Smooth muscle cell (in vitro differentiated cells): ENCODE results near the gene IGSF3. TPM values are rescaled to one million over a fixed set of nuclear protein-coding genes. Genes with fewer than 3 reads are reported as not detected.

Experiments
- DNase-seq: peaks from one replicate; lab custom pipeline; 2025; ENCODE audit not compliant: unreplicated experiment; lab: John Stamatoyannopoulos, UW
- H2AFZ ChIP-seq: fragments of 200-600 bp; sonication (generic); 2 replicates; pipeline ENCODE4 v1.6.0; 2016; ENCODE audit warnings: antibody characterized with exemption, low read depth, mild to moderate bottlenecking
- H3F3A ChIP-seq: fragments of 200-600 bp; sonication (generic); 2 replicates; pipeline ENCODE4 v1.6.0; 2017; ENCODE audit warnings: antibody characterized with exemption, low read depth
- H3K27ac ChIP-seq: fragments of 200-600 bp; sonication (generic); 2 replicates; pipeline ENCODE4 v1.5.1; 2016; ENCODE audit warnings: low read depth, mild to moderate bottlenecking
- H3K27me3 ChIP-seq: fragments of 200-600 bp; sonication (generic); 2 replicates; pipeline ENCODE4 v1.6.1; 2016; ENCODE audit warnings: low read depth, mild to moderate bottlenecking
- H3K36me3 ChIP-seq: fragments of 200-600 bp; sonication (generic); 2 replicates; pipeline ENCODE4 v1.5.1; 2016; ENCODE audit warnings: low read depth
- H3K4me1 ChIP-seq: fragments of 200-600 bp; sonication (generic); 2 replicates; pipeline ENCODE4 v1.5.1; 2016; ENCODE audit warnings: low read depth
- H3K4me2 ChIP-seq: fragments of 200-600 bp; sonication (generic); 2 replicates; pipeline ENCODE4 v1.6.0; 2016; ENCODE audit warnings: mild to moderate bottlenecking
- H3K4me3 ChIP-seq: fragments of 200-600 bp; sonication (generic); 2 replicates; pipeline ENCODE4 v1.5.1; 2016; ENCODE audit warnings: mild to moderate bottlenecking
- H3K79me2 ChIP-seq: fragments of 200-600 bp; sonication (generic); 2 replicates; pipeline ENCODE4 v1.6.0; 2016; ENCODE audit warnings: low read depth, mild to moderate bottlenecking
- H3K9ac ChIP-seq: fragments of 200-600 bp; sonication (generic); 2 replicates; pipeline ENCODE4 v1.6.0; 2016; ENCODE audit warnings: low read depth
- H3K9me3 ChIP-seq: fragments of 200-600 bp; sonication (generic); replicated peaks from 2 replicates; pipeline ENCODE4 v1.5.1; 2016; ENCODE audit warnings: low read depth
- H4K20me1 ChIP-seq: fragments of 200-600 bp; sonication (generic); 2 replicates; pipeline ENCODE4 v1.6.0; 2016; ENCODE audit warnings: low read depth
- CTCF ChIP-seq: fragments of 200-600 bp; sonication (generic); IDR thresholded peaks from 2 replicates; pipeline ENCODE4 v1.5.1; 2017; ENCODE audit warnings: borderline replicate concordance, mild to moderate bottlenecking, antibody characterized with exemption; ENCODE audit not compliant: insufficient read depth, poor library complexity, severe bottlenecking
- WGBS: methylation state at CpG from one replicate; pipeline ENCODE4 v1.1.7; 2016; ENCODE audit warnings: low lambda C conversion rate; 5-methylcytosine and 5-hydroxymethylcytosine counted together
- polyA plus RNA-seq: library from polyadenylated mRNA; unstranded; fragments of >200 nt; fragmentation: Nextera tagmentation; extraction: Ambion mirVana; gene quantifications from 2 replicates; pipeline ENCODE4 v1.2.1, GENCODE V29; 2016
- total RNA-seq: library from RNA; depleted of rRNA; stranded (reverse); fragments of >200 nt; gene quantifications from 2 replicates; pipeline ENCODE4 v1.2.3, GENCODE V29; 2014

Gene IGSF3
- total and polyA plus RNA-seq, 2 experiments from 2014 or later: 11.9 to 28.4 TPM

GRCh38 chr1:116674011-116674531 is 6.5 kb upstream of the IGSF3 start:
- Histone ChIP-seq H2AFZ (no peak overlapping the region), H3K27me3 (no peaks in the 10 kb centered on the region), H3K4me3 (no peak overlapping the region), H3K36me3 (no peaks in the 10 kb centered on the region), H3K27ac (no peak overlapping the region), H3K9ac (no peak overlapping the region), H3K4me2 (no peak overlapping the region), H4K20me1 (no peaks in the 10 kb centered on the region), H3K79me2 (no peaks in the 10 kb centered on the region), H3F3A (no peaks in the 10 kb centered on the region), H3K4me1 (no peaks in the 10 kb centered on the region), H3K9me3 (no peaks in the 10 kb centered on the region)
- WGBS: 76% methylated on average over 5 of the region's 5 CpGs
- no peak for DNase-seq
- no peak for TF ChIP-seq CTCF

- DNase-seq: no peak
- Histone ChIP-seq H3K27ac (no peak overlapping the region), H3K4me2 (no peak overlapping the region), H4K20me1 (no peaks in the 10 kb centered on the region), H3K79me2 (no peaks in the 10 kb centered on the region), H3K27me3 (no peaks in the 10 kb centered on the region), H3F3A (peaks cover 3% of the 10 kb centered on the region), H3K9ac (no peak overlapping the region), H3K4me1 (peaks cover 1% of the 10 kb centered on the region), H3K4me3 (no peak overlapping the region), H3K36me3 (no peaks in the 10 kb centered on the region), H3K9me3 (no peaks in the 10 kb centered on the region), H2AFZ (no peak overlapping the region)
- WGBS: 76% methylated on average over 2 of the region's 2 CpGs
- TF ChIP-seq CTCF: no peak
Observed at GRCh38 chr1:116671912-116672311, 4.4 kb upstream of the IGSF3 start.

- no peak overlapping the region for H3K27ac ChIP-seq
- H3K79me2 ChIP-seq: no peaks in the 10 kb centered on the region
- TF ChIP-seq CTCF: no peak
- H3K4me1 ChIP-seq: peaks cover 6% of the 10 kb centered on the region
- H3K9ac ChIP-seq: no peak overlapping the region
- no peaks in the 10 kb centered on the region for H3K36me3 ChIP-seq
- H3K9me3 ChIP-seq: no peaks in the 10 kb centered on the region
- peaks cover 6% of the 10 kb centered on the region for H3F3A ChIP-seq
- no peak overlapping the region for H2AFZ ChIP-seq
- no peak for DNase-seq
- 63% methylated on average over 7 of the region's 7 CpGs for WGBS
- H3K4me2 ChIP-seq: no peak overlapping the region
- no peak overlapping the region for H3K4me3 ChIP-seq
- no peaks in the 10 kb centered on the region for H3K27me3 ChIP-seq
- H4K20me1 ChIP-seq: no peaks in the 10 kb centered on the region
Observed at GRCh38 chr1:116671072-116671760, 3.7 kb upstream of the IGSF3 start.

- Histone ChIP-seq H3K9me3 (no peaks in the 10 kb centered on the region), H3F3A (peaks cover 6% of the 10 kb centered on the region), H3K4me2 (peak overlapping the region; percentile 100), H3K79me2 (peaks cover 10% of the 10 kb centered on the region), H3K27ac (no peak overlapping the region), H3K4me3 (peak overlapping the region; percentile 97), H4K20me1 (no peaks in the 10 kb centered on the region), H2AFZ (peak overlapping the region; percentile 95), H3K4me1 (peaks cover 9% of the 10 kb centered on the region), H3K9ac (no peak overlapping the region), H3K36me3 (no peaks in the 10 kb centered on the region), H3K27me3 (no peaks in the 10 kb centered on the region)
- no peak for TF ChIP-seq CTCF
- WGBS: 89% methylated on average over 7 of the region's 7 CpGs
- no peak for DNase-seq
Observed at GRCh38 chr1:116668277-116668676, 744 bp upstream of the IGSF3 start.
